NB4 (cell line): ENCODE measurements around the gene TARDBP.

Experiments used
- POLR2A ChIP-seq: IDR thresholded peaks from 2 replicates; pipeline ENCODE4 v1.6.1; 2011; ENCODE audit warnings: mild to moderate bottlenecking; ENCODE audit not compliant: insufficient read length; ENCODE audit errors: extremely low read depth
- TF ChIP-seq, protein P1 (sequence below): IDR thresholded peaks from one replicate; pipeline ENCODE4 v1.5.1; 2012; ENCODE audit warnings: low read depth, low read length

DNA sequence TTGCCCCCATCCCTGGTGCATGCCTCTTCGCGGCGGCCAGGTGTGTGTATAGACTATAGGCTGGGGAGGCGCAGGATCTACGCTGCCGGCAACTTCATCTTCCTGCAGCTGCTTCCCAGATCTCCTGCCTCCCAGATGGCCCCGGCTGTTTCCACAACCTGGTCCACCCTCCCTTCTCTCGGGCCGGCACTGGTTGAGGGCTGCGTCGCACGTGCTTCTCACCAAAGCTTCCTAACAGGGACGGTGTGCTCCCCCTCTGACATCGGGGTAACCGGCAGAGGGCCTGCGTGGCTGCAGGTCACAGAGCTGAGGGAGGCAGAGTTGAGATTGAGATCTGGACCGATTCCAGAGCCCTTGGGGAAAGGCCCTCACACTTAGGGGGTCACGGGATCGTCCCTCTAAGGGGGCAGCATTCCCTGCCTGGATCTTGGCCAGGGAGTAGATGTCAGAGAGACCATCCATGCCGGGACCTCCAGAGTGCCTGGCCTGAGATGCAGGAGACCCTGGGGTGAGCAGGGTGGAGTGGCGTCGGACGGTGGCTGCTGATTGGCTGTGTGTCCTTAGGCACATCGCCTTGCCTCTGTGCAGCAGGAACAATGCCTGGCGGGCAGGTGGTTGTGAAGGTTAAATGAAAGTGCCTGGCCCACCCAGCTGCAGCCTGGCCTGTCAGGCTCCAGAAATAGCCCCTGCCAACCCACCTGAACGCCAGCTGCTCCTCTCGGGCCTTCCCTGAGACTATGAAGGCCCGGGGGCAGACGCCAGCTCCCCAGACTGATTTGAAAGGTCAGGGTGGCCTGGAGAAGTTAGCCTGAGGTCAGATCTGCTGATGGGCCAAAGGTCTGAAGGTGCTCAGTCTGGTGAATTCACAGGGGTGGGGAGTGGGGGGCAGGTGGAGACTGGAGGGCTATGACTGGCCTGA lies 40.6 kb downstream of the TARDBP start:
- TF ChIP-seq, protein P1, sequence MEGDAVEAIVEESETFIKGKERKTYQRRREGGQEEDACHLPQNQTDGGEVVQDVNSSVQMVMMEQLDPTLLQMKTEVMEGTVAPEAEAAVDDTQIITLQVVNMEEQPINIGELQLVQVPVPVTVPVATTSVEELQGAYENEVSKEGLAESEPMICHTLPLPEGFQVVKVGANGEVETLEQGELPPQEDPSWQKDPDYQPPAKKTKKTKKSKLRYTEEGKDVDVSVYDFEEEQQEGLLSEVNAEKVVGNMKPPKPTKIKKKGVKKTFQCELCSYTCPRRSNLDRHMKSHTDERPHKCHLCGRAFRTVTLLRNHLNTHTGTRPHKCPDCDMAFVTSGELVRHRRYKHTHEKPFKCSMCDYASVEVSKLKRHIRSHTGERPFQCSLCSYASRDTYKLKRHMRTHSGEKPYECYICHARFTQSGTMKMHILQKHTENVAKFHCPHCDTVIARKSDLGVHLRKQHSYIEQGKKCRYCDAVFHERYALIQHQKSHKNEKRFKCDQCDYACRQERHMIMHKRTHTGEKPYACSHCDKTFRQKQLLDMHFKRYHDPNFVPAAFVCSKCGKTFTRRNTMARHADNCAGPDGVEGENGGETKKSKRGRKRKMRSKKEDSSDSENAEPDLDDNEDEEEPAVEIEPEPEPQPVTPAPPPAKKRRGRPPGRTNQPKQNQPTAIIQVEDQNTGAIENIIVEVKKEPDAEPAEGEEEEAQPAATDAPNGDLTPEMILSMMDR = no peak
- no peak for TF ChIP-seq POLR2A
